ENCODE results near the gene STIP1.

- TF ChIP-seq EZH2 (IDR thresholded peaks at IDR 0.05) (no peak), POLR2AphosphoS5 (IDR thresholded peaks at IDR 0.05; ENCODE audit: borderline replicate concordance, low read depth, low read length) (peak; percentile 99), FOXP2 (optimal IDR thresholded peaks at IDR 0.05; ENCODE audit: control extremely low read depth, extremely low read length, insufficient read depth) (no peak)
Observed at GRCh38 chr11:64185175-64185692, 737 bp upstream of the STIP1 start.

All from SK-N-MC (cell line).